Fibroblast of lung (primary cell): ENCODE data around the gene ASXL3.

Experiments
- CTCF ChIP-seq, 2 donors: IDR thresholded peaks in 1 of 2; conservative IDR thresholded peaks in 1 of 2; 1 replicate in 1 of 2; 2 replicates in 1 of 2; pipeline ENCODE4 v1.5.1; 2011 to 2012; ENCODE audit warnings: low read length in 2 of 2, control low read depth in 1 of 2, inconsistent platforms in 1 of 2, low read depth in 1 of 2, mild to moderate bottlenecking in 1 of 2
- EZH2 ChIP-seq: IDR thresholded peaks from 2 replicates; pipeline ENCODE4 v1.5.1; 2012; ENCODE audit warnings: low read length, control low read depth, mild to moderate bottlenecking; ENCODE audit errors: missing control alignments

DNA sequence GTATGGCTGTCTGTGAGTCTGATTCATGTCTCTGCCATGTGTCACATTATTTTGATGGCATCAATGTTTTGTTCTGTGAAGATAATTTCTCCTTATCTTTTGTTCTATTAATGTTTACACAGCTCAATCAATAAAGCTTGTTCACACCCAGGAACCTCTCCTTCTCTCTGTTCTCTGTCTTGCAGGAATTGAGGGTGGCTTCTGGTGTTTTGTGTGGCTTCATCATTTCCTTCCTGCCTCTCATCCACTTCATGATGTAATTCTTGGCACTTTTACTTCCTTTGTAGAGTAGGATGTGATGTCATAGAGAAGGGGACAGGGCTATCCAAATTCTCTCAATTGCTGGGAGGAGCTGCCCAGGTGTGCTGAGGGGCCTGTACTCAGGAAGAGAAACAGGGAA lies 27.2 kb downstream of the ASXL3 start:
- TF ChIP-seq EZH2 (no peak), CTCF (conservative IDR thresholded peaks at IDR 0.05 in 1 of 2, IDR thresholded peaks at IDR 0.05 in 1 of 2; ENCODE audit: low read depth in 1 of 2, low read length in 2 of 2) (no peak)
